ENCODE data around the gene TAC4. TPM values are rescaled to one million over a fixed set of nuclear protein-coding genes. Genes with fewer than 3 reads are reported as not detected.

TAC4 gene
- total and polyA plus RNA-seq, 4 donors: not detected

DNA sequence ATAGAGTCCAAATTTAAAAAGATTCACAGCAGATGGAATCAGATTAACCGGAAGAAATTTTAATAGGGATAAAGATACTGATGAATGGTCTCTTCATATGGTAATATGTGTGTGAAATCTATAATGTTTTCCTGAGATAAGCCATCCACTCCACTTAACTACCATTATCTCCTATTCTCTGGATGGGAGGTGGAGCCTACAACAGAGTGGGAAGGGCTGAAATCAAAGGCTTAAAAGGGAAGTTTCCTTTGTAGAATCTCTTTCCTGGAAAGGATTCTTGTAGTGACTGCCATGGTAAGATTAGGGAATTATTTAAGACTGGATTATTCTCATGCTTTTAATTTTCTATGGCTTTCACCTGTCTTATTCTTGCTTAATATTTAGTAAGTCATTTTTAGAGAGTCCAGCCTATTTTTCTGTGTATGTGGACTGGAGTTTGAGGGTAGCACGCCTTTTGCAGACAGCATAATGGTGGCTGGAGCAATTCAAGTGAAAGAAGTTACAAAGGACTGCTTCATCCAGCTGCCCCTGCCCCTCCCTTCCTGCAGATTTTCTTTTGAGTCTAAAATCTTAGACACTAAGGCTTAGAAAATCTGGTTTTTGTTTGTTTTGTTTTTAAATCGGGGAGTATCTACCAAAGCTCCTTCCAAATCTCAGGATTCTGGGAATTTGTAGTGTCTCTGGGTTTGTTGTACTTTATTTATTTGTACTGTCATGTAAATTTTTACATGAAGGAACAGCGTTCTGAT, 32.9 kb downstream of the TAC4 start:
- DNase-seq (ENCODE audit: low spot score): no peak
- Histone ChIP-seq H3K4me1 (ENCODE audit: control insufficient read depth in 4 of 4, insufficient read depth in 4 of 4, low read length in 3 of 4) (no peaks in the 10 kb centered on the region), H3K9ac (ENCODE audit: low read depth in 1 of 2, low read length in 2 of 2) (no peak overlapping the region), H3K27me3 (ENCODE audit: control insufficient read depth in 4 of 4, insufficient read depth in 4 of 4, low read length in 3 of 4) (no peaks in the 10 kb centered on the region), H3K27ac (ENCODE audit: low read depth in 1 of 2, low read length in 2 of 2) (no peak overlapping the region), H3K36me3 (ENCODE audit: control insufficient read depth in 4 of 4, insufficient read depth in 3 of 4, low read depth in 1 of 4, low read length in 3 of 4) (peaks cover 7 to 64% (median 53%) of the 10 kb centered on the region in 4 donors), H3K9me3 (ENCODE audit: control insufficient read depth in 4 of 4, low read length in 3 of 4) (no peaks in the 10 kb centered on the region), H3K4me3 (ENCODE audit: low read depth in 1 of 3, low read length in 3 of 3) (no peak overlapping the region)
- WGBS: 87% methylated on average over 4 of the region's 4 CpGs
- TF ChIP-seq YY1 (IDR thresholded peaks at IDR 0.05): no peak
- TF ChIP-seq RAD21 (IDR thresholded peaks at IDR 0.05): no peak
- TF ChIP-seq FOXA2 (IDR thresholded peaks at IDR 0.05): no peak
- no peak for TF ChIP-seq SP1 (IDR thresholded peaks at IDR 0.05)
- TF ChIP-seq, protein P1, sequence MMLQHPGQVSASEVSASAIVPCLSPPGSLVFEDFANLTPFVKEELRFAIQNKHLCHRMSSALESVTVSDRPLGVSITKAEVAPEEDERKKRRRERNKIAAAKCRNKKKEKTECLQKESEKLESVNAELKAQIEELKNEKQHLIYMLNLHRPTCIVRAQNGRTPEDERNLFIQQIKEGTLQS (IDR thresholded peaks at IDR 0.05): no peak
- no peak for TF ChIP-seq GABPA (IDR thresholded peaks at IDR 0.05 in 1 of 2, conservative IDR thresholded peaks at IDR 0.05 in 1 of 2)
- TF ChIP-seq CTCF (IDR thresholded peaks at IDR 0.05; ENCODE audit: low read depth, low read length, missing input control): no peak
- no peak for TF ChIP-seq EGR1 (IDR thresholded peaks at IDR 0.05; ENCODE audit: low read depth in 2 of 2)
- no peak for TF ChIP-seq REST (IDR thresholded peaks at IDR 0.05)
- TF ChIP-seq HNF4G (IDR thresholded peaks at IDR 0.05): no peak
- TF ChIP-seq TAF1 (conservative IDR thresholded peaks at IDR 0.05): no peak
- no peak for TF ChIP-seq MAX (IDR thresholded peaks at IDR 0.05)

DNA sequence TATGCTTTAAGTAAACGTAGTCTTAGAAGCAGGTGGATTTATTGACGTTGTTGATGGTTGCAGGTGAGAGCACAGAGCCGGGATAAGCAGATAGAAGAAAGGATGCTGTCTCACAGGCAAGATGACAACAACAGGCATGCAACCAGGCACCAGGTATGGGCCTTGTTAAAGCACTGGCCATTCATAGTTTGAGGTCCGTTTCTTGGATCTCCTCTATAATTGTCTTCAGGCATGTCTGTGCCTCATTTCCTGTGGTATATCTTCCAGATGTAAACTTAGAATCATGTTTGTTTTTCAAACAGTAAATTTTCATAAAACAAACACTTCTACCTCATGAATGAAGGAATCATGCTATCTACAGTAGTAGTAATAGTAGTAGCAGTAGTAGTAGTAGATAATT, 38.8 kb downstream of the TAC4 start:
- no peaks in the 10 kb centered on the region for H3K9me3 ChIP-seq (ENCODE audit: control insufficient read depth in 4 of 4, low read length in 3 of 4)
- 74% methylated on average over 4 of the region's 4 CpGs for WGBS
- no peaks in the 10 kb centered on the region for H3K4me1 ChIP-seq (ENCODE audit: control insufficient read depth in 4 of 4, insufficient read depth in 4 of 4, low read length in 3 of 4)
- no peak for DNase-seq (ENCODE audit: low spot score)
- H3K27me3 ChIP-seq (ENCODE audit: control insufficient read depth in 4 of 4, insufficient read depth in 4 of 4, low read length in 3 of 4): no peaks in the 10 kb centered on the region
- no peak overlapping the region for H3K27ac ChIP-seq (ENCODE audit: low read depth in 1 of 2, low read length in 2 of 2)
- no peak for TF ChIP-seq RAD21 (IDR thresholded peaks at IDR 0.05)
- no peak for TF ChIP-seq FOXA2 (IDR thresholded peaks at IDR 0.05)
- TF ChIP-seq SP1 (IDR thresholded peaks at IDR 0.05): no peak
- TF ChIP-seq REST (IDR thresholded peaks at IDR 0.05): no peak
- no peak for TF ChIP-seq EGR1 (IDR thresholded peaks at IDR 0.05; ENCODE audit: low read depth in 2 of 2)
- no peak for TF ChIP-seq FOXA1 (IDR thresholded peaks at IDR 0.05)
- TF ChIP-seq RXRA (IDR thresholded peaks at IDR 0.05): no peak
- TF ChIP-seq ZBTB33 (IDR thresholded peaks at IDR 0.05): no peak
- TF ChIP-seq NR2F2 (IDR thresholded peaks at IDR 0.05): no peak
- TF ChIP-seq TAF1 (conservative IDR thresholded peaks at IDR 0.05): no peak
- TF ChIP-seq MAX (IDR thresholded peaks at IDR 0.05): no peak
- no peak for TF ChIP-seq HNF4A (conservative IDR thresholded peaks at IDR 0.05)
- TF ChIP-seq, protein P1 (IDR thresholded peaks at IDR 0.05): no peak
- H3K4me3 ChIP-seq (ENCODE audit: low read depth in 1 of 3, low read length in 3 of 3): no peak overlapping the region
- H3K36me3 ChIP-seq (ENCODE audit: control insufficient read depth in 4 of 4, insufficient read depth in 3 of 4, low read depth in 1 of 4, low read length in 3 of 4): peaks cover 10 to 63% (median 48%) of the 10 kb centered on the region in 4 donors
- H3K9ac ChIP-seq (ENCODE audit: low read depth in 1 of 2, low read length in 2 of 2): no peak overlapping the region
